ENCODE measurements around the gene PCDHGB5.

The PCDHGB5 gene

DNA sequence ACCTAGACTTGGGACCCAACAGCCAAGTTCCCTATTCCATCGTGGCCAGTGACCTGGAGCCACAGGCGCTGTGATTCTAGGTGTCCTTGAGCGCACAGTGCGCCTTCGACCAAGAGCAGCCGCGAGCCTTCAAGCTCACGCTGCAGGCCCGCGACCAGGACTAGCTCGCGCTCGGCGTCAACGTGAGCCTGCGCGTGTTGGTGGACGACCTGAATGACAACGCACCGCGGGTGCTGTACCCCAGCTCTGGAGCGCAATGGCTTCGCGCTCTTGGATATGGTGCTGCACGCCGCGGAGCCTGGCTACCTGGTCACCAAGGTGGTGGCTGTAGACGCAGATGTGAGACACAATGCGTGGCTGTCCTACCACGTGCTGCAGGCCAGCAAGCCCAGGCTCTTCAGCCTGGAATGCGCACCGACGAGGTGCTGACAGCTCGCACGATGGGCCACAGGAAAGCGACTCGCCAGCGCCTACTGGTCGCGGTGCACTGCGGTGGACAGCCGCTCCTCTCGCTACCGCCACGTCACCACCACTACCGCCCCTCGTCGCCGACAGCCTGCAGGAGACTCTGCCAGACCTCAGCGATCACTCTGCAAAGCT is 43.9 kb downstream of the PCDHGB5 start:
- DNase-seq (ENCODE audit: low read depth in 1 of 2, low spot score in 1 of 2), result no peak
- no peak overlapping the region for H3K4me3 ChIP-seq (replicated peaks; ENCODE audit: insufficient read depth, low read length)
- TF ChIP-seq, protein P1, sequence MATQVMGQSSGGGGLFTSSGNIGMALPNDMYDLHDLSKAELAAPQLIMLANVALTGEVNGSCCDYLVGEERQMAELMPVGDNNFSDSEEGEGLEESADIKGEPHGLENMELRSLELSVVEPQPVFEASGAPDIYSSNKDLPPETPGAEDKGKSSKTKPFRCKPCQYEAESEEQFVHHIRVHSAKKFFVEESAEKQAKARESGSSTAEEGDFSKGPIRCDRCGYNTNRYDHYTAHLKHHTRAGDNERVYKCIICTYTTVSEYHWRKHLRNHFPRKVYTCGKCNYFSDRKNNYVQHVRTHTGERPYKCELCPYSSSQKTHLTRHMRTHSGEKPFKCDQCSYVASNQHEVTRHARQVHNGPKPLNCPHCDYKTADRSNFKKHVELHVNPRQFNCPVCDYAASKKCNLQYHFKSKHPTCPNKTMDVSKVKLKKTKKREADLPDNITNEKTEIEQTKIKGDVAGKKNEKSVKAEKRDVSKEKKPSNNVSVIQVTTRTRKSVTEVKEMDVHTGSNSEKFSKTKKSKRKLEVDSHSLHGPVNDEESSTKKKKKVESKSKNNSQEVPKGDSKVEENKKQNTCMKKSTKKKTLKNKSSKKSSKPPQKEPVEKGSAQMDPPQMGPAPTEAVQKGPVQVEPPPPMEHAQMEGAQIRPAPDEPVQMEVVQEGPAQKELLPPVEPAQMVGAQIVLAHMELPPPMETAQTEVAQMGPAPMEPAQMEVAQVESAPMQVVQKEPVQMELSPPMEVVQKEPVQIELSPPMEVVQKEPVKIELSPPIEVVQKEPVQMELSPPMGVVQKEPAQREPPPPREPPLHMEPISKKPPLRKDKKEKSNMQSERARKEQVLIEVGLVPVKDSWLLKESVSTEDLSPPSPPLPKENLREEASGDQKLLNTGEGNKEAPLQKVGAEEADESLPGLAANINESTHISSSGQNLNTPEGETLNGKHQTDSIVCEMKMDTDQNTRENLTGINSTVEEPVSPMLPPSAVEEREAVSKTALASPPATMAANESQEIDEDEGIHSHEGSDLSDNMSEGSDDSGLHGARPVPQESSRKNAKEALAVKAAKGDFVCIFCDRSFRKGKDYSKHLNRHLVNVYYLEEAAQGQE (IDR thresholded peaks at IDR 0.05; ENCODE audit: insufficient replicate concordance, low read depth), result no peak
- TF ChIP-seq POLR2AphosphoS5 (IDR thresholded peaks at IDR 0.05; ENCODE audit: low read depth), result no peak
- no peak for TF ChIP-seq GABPA (IDR thresholded peaks at IDR 0.05; ENCODE audit: low read depth)
- TF ChIP-seq SPI1 (IDR thresholded peaks at IDR 0.05; ENCODE audit: borderline replicate concordance, low read depth), result no peak
- TF ChIP-seq, protein P2, sequence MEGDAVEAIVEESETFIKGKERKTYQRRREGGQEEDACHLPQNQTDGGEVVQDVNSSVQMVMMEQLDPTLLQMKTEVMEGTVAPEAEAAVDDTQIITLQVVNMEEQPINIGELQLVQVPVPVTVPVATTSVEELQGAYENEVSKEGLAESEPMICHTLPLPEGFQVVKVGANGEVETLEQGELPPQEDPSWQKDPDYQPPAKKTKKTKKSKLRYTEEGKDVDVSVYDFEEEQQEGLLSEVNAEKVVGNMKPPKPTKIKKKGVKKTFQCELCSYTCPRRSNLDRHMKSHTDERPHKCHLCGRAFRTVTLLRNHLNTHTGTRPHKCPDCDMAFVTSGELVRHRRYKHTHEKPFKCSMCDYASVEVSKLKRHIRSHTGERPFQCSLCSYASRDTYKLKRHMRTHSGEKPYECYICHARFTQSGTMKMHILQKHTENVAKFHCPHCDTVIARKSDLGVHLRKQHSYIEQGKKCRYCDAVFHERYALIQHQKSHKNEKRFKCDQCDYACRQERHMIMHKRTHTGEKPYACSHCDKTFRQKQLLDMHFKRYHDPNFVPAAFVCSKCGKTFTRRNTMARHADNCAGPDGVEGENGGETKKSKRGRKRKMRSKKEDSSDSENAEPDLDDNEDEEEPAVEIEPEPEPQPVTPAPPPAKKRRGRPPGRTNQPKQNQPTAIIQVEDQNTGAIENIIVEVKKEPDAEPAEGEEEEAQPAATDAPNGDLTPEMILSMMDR (IDR thresholded peaks at IDR 0.05; ENCODE audit: insufficient read depth, low read length), result no peak
- no peaks in the 10 kb centered on the region for H3K27me3 ChIP-seq (ENCODE audit: insufficient read depth, poor library complexity, severe bottlenecking)
- H3K27ac ChIP-seq (replicated peaks), result no peak overlapping the region
